GM12864 (cell line): ENCODE results near the gene PLCB3.

ENCODE experiments used
- DNase-seq: peaks from one replicate; pipeline ENCODE4 v3.0.0-alpha.2; 2011; ENCODE audit warnings: low read depth
- H3K4me3 ChIP-seq: 2 replicates; pipeline ENCODE4 v1.5.1; 2011; ENCODE audit warnings: mild to moderate bottlenecking, low read depth, low read length, control low read depth
- CTCF ChIP-seq: IDR thresholded peaks from 2 replicates; pipeline ENCODE4 v1.5.1; 2011; ENCODE audit warnings: low read depth, mild to moderate bottlenecking, moderate library complexity, low read length, control low read depth, inconsistent platforms; ENCODE audit errors: missing control alignments

The PLCB3 gene

GRCh38 chr11:64225608-64226506, 25.5 kb upstream of the PLCB3 start, which contains the start of the genes NUDT22 and TRPT1:
Gene NUDT22 (plus strand): TSS chr11:64226274. CDS start chr11:64226653, 379 bp downstream.
Gene TRPT1 (minus strand): TSS chr11:64226186. CDS start chr11:64225860, 326 bp downstream.
- H3K4me3 ChIP-seq: peak within 1 kb of the TSS; percentile 62
- peak; percentile 43 for DNase-seq
- peak; percentile 48 for TF ChIP-seq CTCF

GRCh38 chr11:64226507-64227051, 24.8 kb upstream of the PLCB3 start:
- no peak for DNase-seq

GRCh38 chr11:64227405-64227956, 23.8 kb upstream of the PLCB3 start:
- DNase-seq: no peak
- H3K4me3 ChIP-seq: peak overlapping the region; percentile 62
- no peak for TF ChIP-seq CTCF

More at GRCh38 chr11:64226507-64227051, 24.8 kb upstream of the PLCB3 start:
- TF ChIP-seq CTCF: no peak
- H3K4me3 ChIP-seq: peak overlapping the region; percentile 62

- no peak for TF ChIP-seq CTCF
- H3K4me3 ChIP-seq: peak overlapping the region; percentile 82
- no peak for DNase-seq
Observed at GRCh38 chr11:64229090-64229743, 22.1 kb upstream of the PLCB3 start.

GRCh38 chr11:64229744-64230170, 21.6 kb upstream of the PLCB3 start:
- DNase-seq: no peak
- no peak for TF ChIP-seq CTCF
- peak overlapping the region; percentile 82 for H3K4me3 ChIP-seq

GRCh38 chr11:64230171-64230984, 21.0 kb upstream of the PLCB3 start, which contains the start of gene DNAJC4:
Gene DNAJC4 (plus strand): TSS chr11:64230548. CDS start chr11:64230855, 307 bp downstream.
- TF ChIP-seq CTCF: no peak
- peak; percentile 83 for DNase-seq
- H3K4me3 ChIP-seq: peak within 1 kb of the TSS; percentile 82
